Left lung (tissue), 10 donors: ENCODE measurements around the gene ZNF236. TPM values are rescaled to one million over a fixed set of nuclear protein-coding genes. Genes with fewer than 3 reads are reported as not detected.

Source experiments
- ATAC-seq: fragments of 200-7000 bp; cut with Tn5 transposase; one replicate; pipeline ENCODE4 v1.9.1; 2020; ENCODE audit warnings: moderate library complexity
- DNase-seq, 4 donors: peaks; one replicate each; pipeline ENCODE4 v3.0.0-alpha.2; 2013 to 2020
- H3K27ac ChIP-seq, 2 donors: fragments of 200-600 bp; sonication (generic) in 1 of 2; one replicate each; pipeline versions ENCODE4 v1.5.0 to v1.8.0; 2020 to 2021
- H3K27me3 ChIP-seq, 2 donors: fragments of 200-600 bp; sonication (generic) in 1 of 2; one replicate each; pipeline versions ENCODE4 v1.5.0 to v1.8.0; 2020 to 2021
- H3K36me3 ChIP-seq, 2 donors: fragments of 200-600 bp; sonication (generic) in 1 of 2; one replicate each; pipeline versions ENCODE4 v1.5.0 to v1.8.0; 2020 to 2021
- H3K4me1 ChIP-seq, 2 donors: fragments of 200-600 bp; one replicate each; pipeline ENCODE4 v1.8.0; 2021
- H3K4me3 ChIP-seq, 2 donors: fragments of 200-600 bp; sonication (generic) in 1 of 2; one replicate each; pipeline versions ENCODE4 v1.5.0 to v1.8.0; 2020 to 2021; ENCODE audit warnings: mild to moderate bottlenecking in 1 of 2
- H3K9me3 ChIP-seq, 2 donors: fragments of 200-600 bp; sonication (generic) in 1 of 2; one replicate each; pipeline versions ENCODE4 v1.5.0 to v1.8.0; 2020 to 2021
- intact Hi-C, 2 donors: fragments of 100-400 bp; cut with DNase I; formaldehyde crosslinking; loops; one replicate each; pipeline versions ENCODE4 v1.11.2 to v1.14.2; 2022
- polyA plus RNA-seq, 6 donors: library from polyadenylated mRNA; unstranded; fragments of 120-200 nt; gene quantifications; one replicate each; pipeline ENCODE4 v1.2.1, GENCODE V29; 2013; ENCODE audit not compliant: insufficient read length in 6 of 6
- total RNA-seq, 2 donors: library from RNA; stranded (reverse); fragmentation: NEBNext Ultra II Directional; extraction: Animal tissue kit (Norgen Biotek cat#: 25700); gene quantifications; one replicate each; pipeline ENCODE4 v1.2.1, GENCODE V29; 2021
- TF ChIP-seq, protein P1 (sequence below), 2 donors: fragments of 200-600 bp; sonication (generic) in 1 of 2; IDR thresholded peaks; one replicate each; pipeline versions ENCODE4 v1.5.0 to v1.8.0; 2021; ENCODE audit warnings: antibody characterized with exemption in 2 of 2
- donor health status: DM: no; HTN: yes; CAD: no.
- donor health status: DM: no; HTN: no; CAD: no.

ZNF236 gene
- total and polyA plus RNA-seq, 8 donors = 10.9 to 15.1 (median 12.5) TPM

DNA sequence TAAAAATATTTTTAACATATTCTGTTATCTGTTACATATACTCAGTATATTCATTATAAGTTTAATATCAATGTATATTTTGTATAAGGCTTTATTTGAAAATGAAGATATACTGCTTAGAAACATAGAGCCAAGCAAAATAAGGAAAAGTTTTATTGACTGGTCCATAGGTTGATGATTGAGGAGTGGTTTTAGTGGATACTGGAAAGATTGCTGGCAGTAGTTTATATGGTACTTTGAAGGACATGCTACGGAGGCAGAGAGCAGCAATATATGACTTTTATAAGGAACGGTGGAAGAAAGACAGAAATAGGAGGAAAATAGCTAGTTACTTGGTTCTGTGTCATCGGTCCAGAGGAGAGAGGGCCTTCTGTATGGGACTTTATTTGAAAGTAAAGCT, 92.4 kb downstream of the ZNF236 start:
- H3K27me3 ChIP-seq = no peaks in the 10 kb centered on the region
- no peaks in the 10 kb centered on the region for H3K4me1 ChIP-seq
- DNase-seq (no peak), ATAC-seq (no peak)
- H3K36me3 ChIP-seq = peaks cover 0 to 99% of the 10 kb centered on the region in 2 donors
- no peak overlapping the region for H3K4me3 ChIP-seq
- TF ChIP-seq, protein P1, sequence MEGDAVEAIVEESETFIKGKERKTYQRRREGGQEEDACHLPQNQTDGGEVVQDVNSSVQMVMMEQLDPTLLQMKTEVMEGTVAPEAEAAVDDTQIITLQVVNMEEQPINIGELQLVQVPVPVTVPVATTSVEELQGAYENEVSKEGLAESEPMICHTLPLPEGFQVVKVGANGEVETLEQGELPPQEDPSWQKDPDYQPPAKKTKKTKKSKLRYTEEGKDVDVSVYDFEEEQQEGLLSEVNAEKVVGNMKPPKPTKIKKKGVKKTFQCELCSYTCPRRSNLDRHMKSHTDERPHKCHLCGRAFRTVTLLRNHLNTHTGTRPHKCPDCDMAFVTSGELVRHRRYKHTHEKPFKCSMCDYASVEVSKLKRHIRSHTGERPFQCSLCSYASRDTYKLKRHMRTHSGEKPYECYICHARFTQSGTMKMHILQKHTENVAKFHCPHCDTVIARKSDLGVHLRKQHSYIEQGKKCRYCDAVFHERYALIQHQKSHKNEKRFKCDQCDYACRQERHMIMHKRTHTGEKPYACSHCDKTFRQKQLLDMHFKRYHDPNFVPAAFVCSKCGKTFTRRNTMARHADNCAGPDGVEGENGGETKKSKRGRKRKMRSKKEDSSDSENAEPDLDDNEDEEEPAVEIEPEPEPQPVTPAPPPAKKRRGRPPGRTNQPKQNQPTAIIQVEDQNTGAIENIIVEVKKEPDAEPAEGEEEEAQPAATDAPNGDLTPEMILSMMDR (IDR thresholded peaks at IDR 0.05) = no peak
- H3K9me3 ChIP-seq = no peaks in the 10 kb centered on the region
- no peak overlapping the region for H3K27ac ChIP-seq
- intact Hi-C loops = no loop called here

DNA sequence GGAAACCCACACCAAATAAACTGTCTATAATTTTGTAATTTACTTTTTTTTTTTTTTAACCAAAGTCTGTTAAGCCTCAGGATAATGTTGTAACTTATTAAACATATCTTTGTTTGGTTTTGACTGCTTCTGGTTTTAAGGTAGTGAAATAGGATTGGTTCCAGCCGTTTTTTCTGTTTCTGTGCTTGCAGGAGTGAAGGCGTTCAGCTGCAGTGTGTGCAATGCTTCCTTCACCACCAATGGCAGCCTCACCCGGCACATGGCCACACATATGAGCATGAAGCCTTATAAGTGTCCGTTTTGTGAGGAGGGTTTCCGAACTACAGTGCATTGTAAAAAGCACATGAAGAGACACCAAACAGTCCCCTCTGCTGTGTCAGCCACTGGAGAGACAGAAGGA, 93.1 kb downstream of the ZNF236 start:
- no peak for DNase-seq
- Histone ChIP-seq H3K27ac (no peak overlapping the region), H3K9me3 (no peaks in the 10 kb centered on the region), H3K4me3 (no peak overlapping the region), H3K27me3 (no peaks in the 10 kb centered on the region), H3K4me1 (no peaks in the 10 kb centered on the region), H3K36me3 (peaks cover 0 to 99% of the 10 kb centered on the region in 2 donors)
- ATAC-seq = no peak
- TF ChIP-seq, protein P1 (IDR thresholded peaks at IDR 0.05) = no peak
- intact Hi-C loops = no loop called here

DNA sequence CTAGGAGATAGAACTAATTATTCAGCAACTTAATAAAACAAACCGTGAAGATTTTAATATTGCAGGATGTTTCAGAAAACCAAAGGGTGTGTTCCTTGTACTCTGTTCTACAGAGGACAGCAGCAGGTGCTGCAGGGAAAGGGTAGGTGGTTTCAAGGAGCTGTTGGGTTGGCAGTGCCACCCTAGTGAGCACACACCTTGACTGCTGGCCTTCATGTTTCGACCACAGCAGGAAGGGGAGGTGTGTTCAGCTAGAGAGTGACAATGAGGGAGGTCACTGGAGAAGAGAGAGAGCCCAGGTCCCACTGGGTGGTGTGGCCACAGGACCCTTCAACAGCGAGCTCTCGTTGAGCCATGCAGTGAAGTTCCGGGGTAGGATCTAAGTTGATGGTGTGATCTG, 98.6 kb downstream of the ZNF236 start:
- DNase-seq = no peak
- Histone ChIP-seq H3K36me3 (peaks cover 0 to 93% of the 10 kb centered on the region in 2 donors), H3K4me1 (no peaks in the 10 kb centered on the region), H3K4me3 (no peak overlapping the region), H3K9me3 (no peaks in the 10 kb centered on the region), H3K27ac (no peak overlapping the region), H3K27me3 (no peaks in the 10 kb centered on the region)
- intact Hi-C loops = no loop called here
- TF ChIP-seq, protein P1 (IDR thresholded peaks at IDR 0.05) = no peak
- no peak for ATAC-seq

DNA sequence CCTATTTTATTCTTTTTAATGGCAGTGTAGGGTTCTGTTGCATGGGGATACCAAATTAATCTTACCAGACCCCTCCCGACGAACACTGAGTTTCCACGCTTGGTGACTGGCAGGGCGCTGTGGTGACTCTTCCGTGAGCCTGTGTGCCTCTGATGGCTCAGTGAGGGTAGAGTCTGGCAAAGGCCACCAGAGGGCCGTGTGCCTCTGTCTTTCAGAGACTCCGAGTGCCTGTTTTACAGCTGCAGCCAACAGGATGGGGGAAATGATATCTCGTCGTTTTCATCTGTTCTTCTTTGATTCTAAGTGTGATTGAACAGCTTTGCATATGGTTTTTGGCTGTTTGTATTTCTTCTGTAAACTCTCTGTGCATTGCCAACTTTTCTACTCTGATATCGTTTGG, 99.8 kb downstream of the ZNF236 start:
- TF ChIP-seq, protein P1 (IDR thresholded peaks at IDR 0.05) = peak; percentile 23 to 43
- no peaks in the 10 kb centered on the region for H3K9me3 ChIP-seq
- no peaks in the 10 kb centered on the region for H3K27me3 ChIP-seq
- ATAC-seq (peak; percentile 97), DNase-seq (peak in 2 of 4 donors; percentile 62 to 84)
- peaks cover 0 to 88% of the 10 kb centered on the region in 2 donors for H3K36me3 ChIP-seq
- H3K27ac ChIP-seq = no peak overlapping the region
- intact Hi-C loops = no loop called here
- no peaks in the 10 kb centered on the region for H3K4me1 ChIP-seq
- H3K4me3 ChIP-seq = no peak overlapping the region

DNA sequence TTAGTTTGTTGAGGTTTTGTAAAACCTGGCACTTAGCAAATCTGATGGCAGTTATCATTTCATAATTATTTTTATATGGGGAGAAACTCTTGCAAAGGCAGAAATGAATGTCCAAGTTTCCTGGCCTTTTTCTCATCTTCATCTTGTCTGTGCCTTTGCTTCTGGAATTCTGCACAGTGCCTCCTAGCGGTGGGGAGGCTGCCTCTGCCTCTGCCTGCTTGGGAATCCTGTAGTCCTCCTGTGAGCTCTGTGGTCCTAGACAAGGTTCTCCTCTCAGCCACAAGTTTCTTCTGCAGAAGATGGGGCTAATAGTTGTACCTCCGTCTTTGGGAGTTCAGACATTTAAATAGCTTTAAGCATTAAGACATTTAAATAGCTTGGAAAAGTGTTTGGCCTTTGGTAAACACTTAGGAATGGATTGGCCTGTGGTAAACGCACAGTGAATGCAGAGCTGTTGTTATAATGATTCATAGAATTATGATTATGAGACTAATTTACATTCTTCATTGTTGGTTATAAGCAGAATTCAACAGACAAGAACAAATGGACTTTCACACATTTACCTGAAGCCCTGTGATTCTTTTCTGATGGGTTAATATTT, 101.2 kb downstream of the ZNF236 start:
- TF ChIP-seq, protein P1 (IDR thresholded peaks at IDR 0.05) = peak in 1 of 2 donors; percentile 13
- Histone ChIP-seq H3K36me3 (peaks cover 0 to 88% of the 10 kb centered on the region in 2 donors), H3K4me1 (no peaks in the 10 kb centered on the region), H3K4me3 (no peak overlapping the region), H3K9me3 (no peaks in the 10 kb centered on the region), H3K27ac (no peak overlapping the region), H3K27me3 (no peaks in the 10 kb centered on the region)
- DNase-seq (no peak), ATAC-seq (no peak)
- intact Hi-C loops = no loop called here
